ENCODE data around the gene SOX13. TPM values are rescaled to one million over a fixed set of nuclear protein-coding genes. Genes with fewer than 3 reads are reported as not detected.

SOX13 gene
- total RNA-seq, 4 donors from 2014 or later: 15.6 to 31.1 (median 16.3) TPM

- Histone ChIP-seq H3K9me3 (no peaks in the 10 kb centered on the region), H3K4me1 (no peaks in the 10 kb centered on the region), H3K27me3 (peaks cover 0 to 3% (median 3%) of the 10 kb centered on the region in 3 donors), H3K36me3 (no peaks in the 10 kb centered on the region), H3K27ac (no peak overlapping the region), H3K4me3 (no peak overlapping the region)
- no peak for ATAC-seq
- intact Hi-C loops (cut with DNase I; ENCODE audit: low total_unique reads) (loop anchor here (5.0 kb wide), 1 partner anchor 615 kb away; no protein-coding TSS in a partner anchor), in situ Hi-C loops (cut with MboI; ENCODE audit: low sequenced_read_pairs in 4 of 4) (loop anchor here in 1 of 4 donors (25.0 kb wide), 1 partner anchor 340 kb away; the partner anchor contains the start of gene MDM4)
- TF ChIP-seq CTCF (IDR thresholded peaks at IDR 0.05 in 4 of 5, conservative IDR thresholded peaks at IDR 0.05 in 1 of 5) (no peak), POLR2A (IDR thresholded peaks at IDR 0.05) (no peak)
- no peak for DNase-seq
Observed at GRCh38 chr1:204172404-204173029, 99.6 kb downstream of the SOX13 start.

- intact Hi-C loops (cut with DNase I; ENCODE audit: low total_unique reads): loop anchor here (5.0 kb wide), 1 partner anchor 612 kb away; no protein-coding TSS in a partner anchor
- Histone ChIP-seq H3K27ac (no peak overlapping the region), H3K27me3 (peaks cover 0 to 3% (median 3%) of the 10 kb centered on the region in 3 donors), H3K36me3 (no peaks in the 10 kb centered on the region), H3K4me1 (no peaks in the 10 kb centered on the region), H3K4me3 (no peak overlapping the region), H3K9me3 (no peaks in the 10 kb centered on the region)
- DNase-seq (no peak), ATAC-seq (no peak)
- in situ Hi-C loops (cut with MboI; ENCODE audit: low sequenced_read_pairs in 4 of 4): loop anchor here in 1 of 4 donors (25.0 kb wide), 1 partner anchor 337 kb away; the partner anchor contains the start of gene MDM4
- TF ChIP-seq POLR2A (IDR thresholded peaks at IDR 0.05): no peak
- no peak for TF ChIP-seq CTCF (IDR thresholded peaks at IDR 0.05 in 4 of 5, conservative IDR thresholded peaks at IDR 0.05 in 1 of 5)
Observed at GRCh38 chr1:204174958-204175357, 102.0 kb downstream of the SOX13 start.

GRCh38 chr1:204176049-204176448 is 103.1 kb downstream of the SOX13 start:
- in situ Hi-C loops (cut with MboI; ENCODE audit: low sequenced_read_pairs in 4 of 4): no loop called here
- H3K4me1 ChIP-seq: no peaks in the 10 kb centered on the region
- peaks cover 0 to 3% (median 3%) of the 10 kb centered on the region in 3 donors for H3K27me3 ChIP-seq
- no peaks in the 10 kb centered on the region for H3K9me3 ChIP-seq
- ATAC-seq (no peak), DNase-seq (no peak)
- intact Hi-C loops (cut with DNase I; ENCODE audit: low total_unique reads): no loop called here
- no peak for TF ChIP-seq POLR2A (IDR thresholded peaks at IDR 0.05)
- TF ChIP-seq CTCF (IDR thresholded peaks at IDR 0.05 in 4 of 5, conservative IDR thresholded peaks at IDR 0.05 in 1 of 5): no peak
- H3K4me3 ChIP-seq: no peak overlapping the region
- H3K36me3 ChIP-seq: no peaks in the 10 kb centered on the region
- H3K27ac ChIP-seq: no peak overlapping the region

GRCh38 chr1:204177133-204177532 is 104.2 kb downstream of the SOX13 start:
- intact Hi-C loops (cut with DNase I; ENCODE audit: low total_unique reads): no loop called here
- no peak for DNase-seq
- TF ChIP-seq CTCF (IDR thresholded peaks at IDR 0.05 in 4 of 5, conservative IDR thresholded peaks at IDR 0.05 in 1 of 5) (no peak), POLR2A (IDR thresholded peaks at IDR 0.05) (no peak)
- Histone ChIP-seq H3K4me3 (no peak overlapping the region), H3K27me3 (peaks cover 0 to 3% (median 3%) of the 10 kb centered on the region in 3 donors), H3K27ac (no peak overlapping the region), H3K4me1 (no peaks in the 10 kb centered on the region), H3K36me3 (no peaks in the 10 kb centered on the region), H3K9me3 (no peaks in the 10 kb centered on the region)
- in situ Hi-C loops (cut with MboI; ENCODE audit: low sequenced_read_pairs in 4 of 4): no loop called here
- ATAC-seq: no peak

Other genes with a start within 250 kb of the SOX13 start
- gene SNRPE, start 211.5 kb upstream of the SOX13 start, total RNA-seq: 10 to 100 TPM; 23.7 to 39.1 (median 30.5) TPM
- gene ETNK2, start 78.9 kb downstream of the SOX13 start, total RNA-seq: 1 to 10 TPM in 3 of 4 donors, under 1 TPM in 1; 0.66 to 3.1 (median 2.3) TPM
- gene REN, start 93.2 kb downstream of the SOX13 start, total RNA-seq: under 1 TPM in 1 of 4 donors, not detected in 3; 0.22 TPM
- not detected for gene KISS1, start 123.4 kb downstream of the SOX13 start, total RNA-seq
- gene GOLT1A, start 140.9 kb downstream of the SOX13 start, total RNA-seq: 1 to 10 TPM in 2 of 4 donors, not detected in 2; 1.1 to 1.3 TPM

All from gastrocnemius medialis (tissue), 4 donors.